22Rv1 (cell line): ENCODE measurements around the gene NAA25.
"Not testable (repeated sequence)": the region's sequence is repeated elsewhere in the genome, so short reads cannot be mapped to it uniquely, and the experiment has no call there.

Experiments
- CTCF ChIP-seq: fragments of 450-650 bp; IDR thresholded peaks from 2 replicates; pipeline ENCODE4 v1.5.1; 2017; ENCODE audit warnings: mild to moderate bottlenecking
- ZFX ChIP-seq: fragments of 450-650 bp; IDR thresholded peaks from 2 replicates; pipeline ENCODE4 v1.6.1; 2017; ENCODE audit warnings: antibody characterized with exemption, borderline replicate concordance

GRCh38 chr12:112036614-112037013, 72.0 kb downstream of the NAA25 start:
- TF ChIP-seq ZFX, CTCF: not testable (repeated sequence)
